Lower leg skin (tissue), 3 donors: ENCODE data around the gene RAB11FIP4.

Source experiments
- POLR2A ChIP-seq, 2 donors: fragments of 450-650 bp; IDR thresholded peaks; one replicate each; pipeline ENCODE4 v1.6.1; 2016 to 2017; ENCODE audit warnings: antibody characterized with exemption in 2 of 2, mild to moderate bottlenecking in 1 of 2, moderate library complexity in 1 of 2
- TF ChIP-seq, protein P1 (sequence below), 3 donors: fragments of 450-650 bp; IDR thresholded peaks; one replicate each; pipeline ENCODE4 v1.5.1; 2016; ENCODE audit warnings: antibody characterized with exemption in 3 of 3, mild to moderate bottlenecking in 3 of 3, moderate library complexity in 2 of 3

DNA sequence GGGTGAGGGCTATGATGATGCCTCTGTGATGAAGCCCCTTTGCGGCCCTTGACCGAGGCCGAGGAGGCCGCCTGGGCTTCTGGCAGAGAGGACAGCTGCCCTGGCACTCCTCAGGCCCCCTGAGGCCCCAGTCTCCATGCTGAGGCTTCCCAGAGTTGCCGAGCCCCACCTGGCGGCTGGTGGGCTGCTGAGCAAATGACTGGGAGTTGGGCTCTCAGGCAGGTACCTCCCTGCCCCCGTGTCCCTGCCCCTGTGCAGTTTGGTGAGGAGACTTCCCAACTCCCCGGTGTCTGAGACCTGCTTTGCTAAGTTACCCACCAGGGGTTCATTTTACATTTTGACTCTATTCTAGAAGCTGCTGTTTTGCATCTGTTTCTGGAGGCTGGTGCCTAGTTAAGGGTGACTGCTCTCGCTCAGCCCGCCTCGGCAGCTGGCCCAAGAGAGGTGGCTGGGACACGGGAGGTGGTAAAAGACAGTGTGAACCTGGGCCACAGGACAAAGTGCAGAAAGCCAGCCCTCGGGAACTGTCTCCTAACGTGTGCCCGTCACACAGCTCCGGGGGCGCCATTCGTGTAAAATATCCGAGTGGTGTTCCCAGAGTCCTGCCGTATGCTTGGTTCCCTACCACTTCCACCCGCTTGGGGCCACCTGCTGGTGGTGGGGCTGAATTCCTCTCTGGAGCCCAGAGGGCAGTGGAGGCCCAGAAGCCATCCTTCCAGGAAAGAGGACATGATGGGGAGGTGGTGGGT is 134.5 kb downstream of the RAB11FIP4 start:
- TF ChIP-seq, protein P1, sequence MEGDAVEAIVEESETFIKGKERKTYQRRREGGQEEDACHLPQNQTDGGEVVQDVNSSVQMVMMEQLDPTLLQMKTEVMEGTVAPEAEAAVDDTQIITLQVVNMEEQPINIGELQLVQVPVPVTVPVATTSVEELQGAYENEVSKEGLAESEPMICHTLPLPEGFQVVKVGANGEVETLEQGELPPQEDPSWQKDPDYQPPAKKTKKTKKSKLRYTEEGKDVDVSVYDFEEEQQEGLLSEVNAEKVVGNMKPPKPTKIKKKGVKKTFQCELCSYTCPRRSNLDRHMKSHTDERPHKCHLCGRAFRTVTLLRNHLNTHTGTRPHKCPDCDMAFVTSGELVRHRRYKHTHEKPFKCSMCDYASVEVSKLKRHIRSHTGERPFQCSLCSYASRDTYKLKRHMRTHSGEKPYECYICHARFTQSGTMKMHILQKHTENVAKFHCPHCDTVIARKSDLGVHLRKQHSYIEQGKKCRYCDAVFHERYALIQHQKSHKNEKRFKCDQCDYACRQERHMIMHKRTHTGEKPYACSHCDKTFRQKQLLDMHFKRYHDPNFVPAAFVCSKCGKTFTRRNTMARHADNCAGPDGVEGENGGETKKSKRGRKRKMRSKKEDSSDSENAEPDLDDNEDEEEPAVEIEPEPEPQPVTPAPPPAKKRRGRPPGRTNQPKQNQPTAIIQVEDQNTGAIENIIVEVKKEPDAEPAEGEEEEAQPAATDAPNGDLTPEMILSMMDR (IDR thresholded peaks at IDR 0.05): no peak
- TF ChIP-seq POLR2A (IDR thresholded peaks at IDR 0.05): no peak
